HCEC 1CT (cell line): ENCODE data around the gene CDH13.

Experiments
- DNase-seq: peaks from one replicate; pipeline ENCODE4 v3.0.0-alpha.2; 2017

The CDH13 gene

GRCh38 chr16:82626791-82627261 is at the start of gene CDH13:
Gene CDH13 (plus strand): TSS chr16:82626969.
- peak; percentile 78 for DNase-seq

GRCh38 chr16:82580298-82580890 is 46.4 kb upstream of the CDH13 start:
- peak; percentile 23 for DNase-seq

- DNase-seq, result no peak
Observed at GRCh38 chr16:82582975-82583374, 43.8 kb upstream of the CDH13 start.

GRCh38 chr16:82583422-82583821 is 43.3 kb upstream of the CDH13 start:
- DNase-seq, result no peak

- no peak for DNase-seq
Observed at GRCh38 chr16:82584553-82585152, 42.1 kb upstream of the CDH13 start.

- DNase-seq, result peak; percentile 41
Observed at GRCh38 chr16:82585675-82586074, 41.1 kb upstream of the CDH13 start.

- no peak for DNase-seq
Observed at GRCh38 chr16:82586130-82586529, 40.6 kb upstream of the CDH13 start.

GRCh38 chr16:82587289-82587688 is 39.5 kb upstream of the CDH13 start:
- DNase-seq, result no peak

GRCh38 chr16:82589407-82589806 is 37.4 kb upstream of the CDH13 start:
- no peak for DNase-seq

GRCh38 chr16:82594114-82594513 is 32.7 kb upstream of the CDH13 start:
- DNase-seq, result no peak

GRCh38 chr16:82598771-82599170 is 28.0 kb upstream of the CDH13 start:
- no peak for DNase-seq

- DNase-seq, result no peak
Observed at GRCh38 chr16:82601989-82602640, 24.7 kb upstream of the CDH13 start.

- peak; percentile 56 for DNase-seq
Observed at GRCh38 chr16:82603784-82604411, 22.9 kb upstream of the CDH13 start.

GRCh38 chr16:82605076-82605475 is 21.7 kb upstream of the CDH13 start:
- no peak for DNase-seq

- no peak for DNase-seq
Observed at GRCh38 chr16:82605863-82606620, 20.7 kb upstream of the CDH13 start.

- no peak for DNase-seq
Observed at GRCh38 chr16:82609140-82609539, 17.6 kb upstream of the CDH13 start.

- DNase-seq, result no peak
Observed at GRCh38 chr16:82612263-82612662, 14.5 kb upstream of the CDH13 start.

- no peak for DNase-seq
Observed at GRCh38 chr16:82616356-82616755, 10.4 kb upstream of the CDH13 start.

- DNase-seq, result no peak
Observed at GRCh38 chr16:82621781-82622180, 5.0 kb upstream of the CDH13 start.

GRCh38 chr16:82623241-82623640 is 3.5 kb upstream of the CDH13 start:
- DNase-seq, result no peak

GRCh38 chr16:82625066-82625968 is 1.5 kb upstream of the CDH13 start:
- no peak for DNase-seq

- DNase-seq, result peak; percentile 55
Observed at GRCh38 chr16:82628088-82628423, 1.3 kb downstream of the CDH13 start.
